Measurements from ENCODE around the gene COQ10A.

DNA sequence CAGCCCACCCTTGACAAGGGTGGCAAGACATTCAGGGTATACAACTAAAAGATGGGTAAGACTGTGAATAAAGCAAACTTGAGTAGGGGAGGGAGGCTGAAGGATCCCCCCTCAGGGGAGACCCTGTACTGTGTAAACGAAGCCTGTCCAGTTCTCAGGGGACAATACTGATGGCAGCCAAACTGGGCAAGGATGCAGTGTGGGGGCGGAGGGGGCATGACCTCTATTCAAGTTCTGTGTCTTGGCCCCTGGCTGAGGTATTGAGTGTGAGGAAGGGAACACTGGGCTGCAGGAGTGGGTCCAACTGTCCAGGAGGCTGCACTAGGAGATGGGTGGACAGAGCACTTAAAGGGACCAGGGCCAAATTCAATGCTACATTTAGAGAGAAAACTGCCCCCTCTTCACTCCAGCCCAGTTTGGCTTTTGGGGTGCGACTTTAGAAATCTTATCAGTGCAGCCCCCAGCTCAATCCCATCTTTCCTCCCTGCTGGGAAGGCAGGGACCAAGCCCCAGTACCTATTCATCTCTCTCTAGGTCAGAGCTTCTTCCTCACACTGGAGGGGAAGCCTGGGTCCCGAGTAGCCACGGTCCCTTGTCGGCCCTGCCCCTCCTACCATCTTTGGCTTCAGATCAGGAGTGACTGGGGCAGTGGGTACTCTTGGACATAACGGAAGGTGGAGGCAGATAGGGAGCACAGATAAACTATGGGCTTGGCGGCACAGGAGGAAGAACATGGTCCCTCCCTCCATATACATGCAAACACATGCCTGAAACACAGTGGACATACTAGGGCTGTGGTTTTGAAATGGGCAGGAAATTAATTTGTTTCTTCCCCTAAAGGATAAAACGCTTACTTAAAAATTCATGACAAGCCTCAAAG, 25.1 kb upstream of the COQ10A start:
- TF ChIP-seq, protein P1, sequence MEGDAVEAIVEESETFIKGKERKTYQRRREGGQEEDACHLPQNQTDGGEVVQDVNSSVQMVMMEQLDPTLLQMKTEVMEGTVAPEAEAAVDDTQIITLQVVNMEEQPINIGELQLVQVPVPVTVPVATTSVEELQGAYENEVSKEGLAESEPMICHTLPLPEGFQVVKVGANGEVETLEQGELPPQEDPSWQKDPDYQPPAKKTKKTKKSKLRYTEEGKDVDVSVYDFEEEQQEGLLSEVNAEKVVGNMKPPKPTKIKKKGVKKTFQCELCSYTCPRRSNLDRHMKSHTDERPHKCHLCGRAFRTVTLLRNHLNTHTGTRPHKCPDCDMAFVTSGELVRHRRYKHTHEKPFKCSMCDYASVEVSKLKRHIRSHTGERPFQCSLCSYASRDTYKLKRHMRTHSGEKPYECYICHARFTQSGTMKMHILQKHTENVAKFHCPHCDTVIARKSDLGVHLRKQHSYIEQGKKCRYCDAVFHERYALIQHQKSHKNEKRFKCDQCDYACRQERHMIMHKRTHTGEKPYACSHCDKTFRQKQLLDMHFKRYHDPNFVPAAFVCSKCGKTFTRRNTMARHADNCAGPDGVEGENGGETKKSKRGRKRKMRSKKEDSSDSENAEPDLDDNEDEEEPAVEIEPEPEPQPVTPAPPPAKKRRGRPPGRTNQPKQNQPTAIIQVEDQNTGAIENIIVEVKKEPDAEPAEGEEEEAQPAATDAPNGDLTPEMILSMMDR (IDR thresholded peaks at IDR 0.05) = no peak
- TF ChIP-seq POLR2A (IDR thresholded peaks at IDR 0.05) = no peak
